GM18505 (cell line): ENCODE results near the gene BTAF1.

Source experiments
- ATAC-seq: cut with Tn5 transposase; IDR thresholded peaks from one replicate; pipeline ENCODE4 v1.9.1; 2021; ENCODE audit not compliant: unreplicated experiment
- POLR2A ChIP-seq: IDR thresholded peaks from 4 replicates; pipeline ENCODE4 v1.6.1; 2011; ENCODE audit warnings: borderline replicate concordance; ENCODE audit not compliant: insufficient read depth, insufficient read length; ENCODE audit errors: extremely low read depth

The BTAF1 gene

DNA sequence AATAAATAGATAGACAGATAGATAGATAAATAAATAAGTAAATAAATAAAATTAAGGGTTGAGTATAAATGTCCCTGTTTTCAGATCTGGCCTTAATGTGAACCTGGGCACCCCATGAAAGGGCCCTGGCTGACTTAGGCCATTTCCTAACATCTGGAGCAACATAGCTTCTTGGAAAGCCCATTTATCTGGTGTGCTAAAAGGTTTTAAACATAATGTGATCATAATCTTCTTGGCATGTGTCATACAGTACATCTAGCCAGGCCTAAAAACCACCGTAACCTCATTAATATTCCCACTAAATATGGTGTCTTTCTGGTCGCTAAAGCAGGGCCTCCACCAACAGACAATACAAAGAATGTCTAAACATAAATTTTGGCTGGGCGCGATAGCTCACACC lies 142.8 kb downstream of the BTAF1 start:
- ATAC-seq: no peak
- TF ChIP-seq POLR2A: no peak

DNA sequence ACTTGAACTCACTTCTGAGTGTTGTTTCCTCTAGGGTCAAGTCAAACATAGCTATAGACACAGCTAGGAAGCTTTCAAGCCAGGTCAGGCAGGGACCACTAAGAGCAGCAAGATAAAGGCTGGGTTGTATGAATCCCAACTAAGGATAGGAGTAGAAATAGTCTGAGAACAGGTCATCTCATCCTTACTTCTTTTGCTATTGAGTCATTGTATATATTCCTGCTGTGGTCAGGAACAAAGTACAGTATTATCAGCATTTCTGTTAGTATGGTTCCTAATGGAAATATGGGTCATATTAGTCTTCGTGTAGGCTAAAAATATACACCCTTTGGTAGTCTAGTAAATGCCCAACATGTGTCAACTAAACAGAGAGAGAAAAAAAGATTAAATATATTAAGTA lies 145.3 kb downstream of the BTAF1 start:
- ATAC-seq: no peak
- TF ChIP-seq POLR2A: no peak

DNA sequence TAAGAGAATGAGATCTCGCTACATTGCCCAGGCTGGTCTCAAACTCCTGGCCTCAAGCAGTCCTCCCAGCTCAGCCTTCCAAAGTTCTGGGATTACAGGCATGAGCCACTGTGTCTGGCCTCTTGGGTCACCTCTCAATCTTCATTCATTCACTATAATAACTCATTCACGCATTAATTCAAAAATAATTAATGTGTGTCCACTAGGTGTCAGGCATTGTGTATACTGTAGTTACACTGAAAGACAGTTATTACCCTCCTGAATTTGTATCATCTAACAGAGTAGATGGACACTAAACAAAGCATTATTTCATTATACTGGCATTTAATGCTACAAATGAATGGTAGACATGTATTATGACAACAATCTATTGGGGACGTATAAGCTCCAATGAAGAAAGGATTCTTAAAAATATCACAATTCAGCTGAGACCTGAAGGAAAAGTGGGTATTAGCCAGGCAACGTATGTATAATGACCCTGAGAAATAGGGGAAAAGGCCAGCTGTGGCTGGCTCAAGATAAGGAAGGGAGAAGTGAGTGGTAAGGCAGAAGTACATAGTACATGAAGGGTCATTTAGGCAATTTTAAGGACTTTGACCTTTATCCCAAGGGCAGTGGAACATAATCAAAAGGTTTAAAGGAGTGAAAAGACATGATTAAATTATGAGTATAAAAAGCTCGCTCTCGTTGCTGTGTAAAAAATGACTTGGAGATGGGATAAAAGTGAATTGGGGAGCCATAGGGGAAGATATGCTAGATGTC lies 150.7 kb downstream of the BTAF1 start:
- no peak for ATAC-seq
- no peak for TF ChIP-seq POLR2A

DNA sequence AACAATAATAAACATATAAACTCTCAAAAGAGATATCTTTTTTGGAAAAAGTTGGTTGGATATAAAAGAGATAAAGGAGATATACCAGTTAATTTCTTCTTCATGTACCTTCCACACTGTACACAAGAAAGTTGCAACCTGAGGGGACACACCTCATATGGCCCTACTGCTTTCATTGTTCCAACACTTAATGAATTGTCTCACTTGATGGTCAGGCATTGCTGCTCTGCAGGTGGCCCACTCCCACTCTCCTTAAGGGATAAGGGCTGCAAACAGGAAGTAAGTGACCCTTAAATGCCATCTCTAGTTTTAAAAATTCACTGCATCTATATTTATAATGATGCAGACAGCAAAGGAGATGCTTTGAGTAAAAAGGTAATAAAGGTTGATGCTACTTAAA lies 152.3 kb downstream of the BTAF1 start:
- TF ChIP-seq POLR2A: no peak
- no peak for ATAC-seq

DNA sequence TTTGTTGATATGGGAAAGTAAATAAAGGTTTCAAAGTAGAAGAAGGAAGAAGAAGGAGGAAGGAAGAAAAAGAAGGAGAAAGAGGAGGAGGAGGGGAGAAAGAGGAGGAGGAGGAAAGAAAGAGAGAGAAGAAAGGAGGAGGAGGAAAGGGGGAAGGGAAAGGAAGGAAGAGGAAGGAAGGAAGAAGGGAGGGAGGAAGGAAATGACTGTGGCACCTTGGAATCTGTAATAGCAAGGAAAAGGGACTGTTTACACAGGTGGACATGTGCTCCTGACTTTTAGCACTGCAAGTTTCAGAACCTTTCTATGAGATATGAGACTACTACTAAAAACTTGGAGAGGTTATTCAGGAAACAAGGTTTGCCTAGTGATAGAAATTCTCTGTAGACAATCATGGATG lies 153.2 kb downstream of the BTAF1 start:
- no peak for TF ChIP-seq POLR2A
- ATAC-seq: no peak

DNA sequence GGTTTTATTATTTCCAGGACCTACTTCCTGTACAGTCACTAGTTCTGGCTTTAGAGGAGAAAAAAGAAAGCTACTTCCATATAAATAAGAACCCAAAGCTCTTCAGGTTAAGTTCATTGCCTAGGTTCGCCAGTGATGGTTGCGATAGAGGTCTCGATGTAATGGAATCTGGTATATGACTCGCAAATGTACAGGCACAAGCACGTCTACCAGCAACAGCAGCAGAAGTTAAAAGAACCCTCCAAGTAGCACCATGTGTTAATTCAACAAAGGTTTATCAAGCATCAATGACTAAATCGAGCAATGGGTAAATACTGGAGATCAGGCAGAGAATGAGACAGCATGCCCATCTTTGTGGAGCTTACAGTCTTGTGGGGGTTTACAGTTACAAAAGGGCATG lies 155.4 kb downstream of the BTAF1 start:
- no peak for ATAC-seq
- no peak for TF ChIP-seq POLR2A
